Measurements from ENCODE around the gene COL27A1. TPM values are rescaled to one million over a fixed set of nuclear protein-coding genes. Genes with fewer than 3 reads are reported as not detected.

COL27A1 gene
- total RNA-seq, 1 donor from 2014 or later, result 1.3 TPM

DNA sequence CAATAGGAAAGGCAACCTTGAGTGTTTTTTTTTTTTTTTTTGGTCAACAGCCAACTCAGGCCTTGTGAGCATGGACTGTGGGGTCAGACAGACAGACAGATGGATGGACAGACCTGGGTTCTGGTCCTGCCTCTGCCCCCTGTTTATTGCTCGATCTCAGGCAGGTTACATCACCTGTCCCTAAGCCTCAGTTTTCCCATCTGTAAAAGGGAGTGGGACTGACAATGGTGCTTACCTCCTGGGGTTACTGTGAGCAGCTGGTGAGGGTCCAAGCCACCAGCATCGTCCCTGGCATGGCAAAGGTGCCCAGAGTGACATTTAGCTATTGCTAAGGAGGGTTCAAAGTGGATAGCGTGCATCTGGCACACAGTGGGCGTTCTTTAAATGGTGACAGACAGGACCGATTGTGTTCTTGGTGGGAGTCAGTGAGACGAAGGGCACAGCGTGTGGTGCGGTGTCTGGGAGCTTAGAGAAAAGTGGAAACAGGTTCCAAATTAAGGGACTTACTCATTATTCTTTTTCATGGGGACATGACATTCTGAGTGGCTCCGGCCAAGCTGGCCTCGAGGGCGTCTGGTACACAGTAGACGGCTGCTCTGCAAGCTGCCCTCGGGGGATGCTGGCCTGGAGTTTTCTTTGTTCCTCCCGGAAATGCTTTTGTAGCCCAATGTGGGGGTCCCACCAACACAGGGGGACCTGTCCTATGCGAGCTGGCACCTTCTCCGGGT lies 72.1 kb downstream of the COL27A1 start:
- H3K27me3 ChIP-seq (ENCODE audit: control insufficient read depth, insufficient read depth, low read length), result no peaks in the 10 kb centered on the region
- no peaks in the 10 kb centered on the region for H3K36me3 ChIP-seq (ENCODE audit: control insufficient read depth, insufficient read depth, low read length)
- TF ChIP-seq, protein P1, sequence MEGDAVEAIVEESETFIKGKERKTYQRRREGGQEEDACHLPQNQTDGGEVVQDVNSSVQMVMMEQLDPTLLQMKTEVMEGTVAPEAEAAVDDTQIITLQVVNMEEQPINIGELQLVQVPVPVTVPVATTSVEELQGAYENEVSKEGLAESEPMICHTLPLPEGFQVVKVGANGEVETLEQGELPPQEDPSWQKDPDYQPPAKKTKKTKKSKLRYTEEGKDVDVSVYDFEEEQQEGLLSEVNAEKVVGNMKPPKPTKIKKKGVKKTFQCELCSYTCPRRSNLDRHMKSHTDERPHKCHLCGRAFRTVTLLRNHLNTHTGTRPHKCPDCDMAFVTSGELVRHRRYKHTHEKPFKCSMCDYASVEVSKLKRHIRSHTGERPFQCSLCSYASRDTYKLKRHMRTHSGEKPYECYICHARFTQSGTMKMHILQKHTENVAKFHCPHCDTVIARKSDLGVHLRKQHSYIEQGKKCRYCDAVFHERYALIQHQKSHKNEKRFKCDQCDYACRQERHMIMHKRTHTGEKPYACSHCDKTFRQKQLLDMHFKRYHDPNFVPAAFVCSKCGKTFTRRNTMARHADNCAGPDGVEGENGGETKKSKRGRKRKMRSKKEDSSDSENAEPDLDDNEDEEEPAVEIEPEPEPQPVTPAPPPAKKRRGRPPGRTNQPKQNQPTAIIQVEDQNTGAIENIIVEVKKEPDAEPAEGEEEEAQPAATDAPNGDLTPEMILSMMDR (IDR thresholded peaks at IDR 0.05; ENCODE audit: insufficient read depth, low read length, severe bottlenecking), result no peak
- FAIRE-seq (peak; percentile 32), DNase-seq (ENCODE audit: low read depth) (no peak)
- no peak overlapping the region for H3K4me3 ChIP-seq (ENCODE audit: low read depth, low read length)

GRCh38 chr9:114228016-114228808 lies 72.9 kb downstream of the COL27A1 start:
- no peaks in the 10 kb centered on the region for H3K27me3 ChIP-seq (ENCODE audit: control insufficient read depth, insufficient read depth, low read length)
- TF ChIP-seq, protein P1 (IDR thresholded peaks at IDR 0.05; ENCODE audit: insufficient read depth, low read length, severe bottlenecking), result no peak
- no peak for DNase-seq (ENCODE audit: low read depth)
- no peaks in the 10 kb centered on the region for H3K36me3 ChIP-seq (ENCODE audit: control insufficient read depth, insufficient read depth, low read length)
- no peak for FAIRE-seq
- H3K4me3 ChIP-seq (ENCODE audit: low read depth, low read length), result no peak overlapping the region

DNA sequence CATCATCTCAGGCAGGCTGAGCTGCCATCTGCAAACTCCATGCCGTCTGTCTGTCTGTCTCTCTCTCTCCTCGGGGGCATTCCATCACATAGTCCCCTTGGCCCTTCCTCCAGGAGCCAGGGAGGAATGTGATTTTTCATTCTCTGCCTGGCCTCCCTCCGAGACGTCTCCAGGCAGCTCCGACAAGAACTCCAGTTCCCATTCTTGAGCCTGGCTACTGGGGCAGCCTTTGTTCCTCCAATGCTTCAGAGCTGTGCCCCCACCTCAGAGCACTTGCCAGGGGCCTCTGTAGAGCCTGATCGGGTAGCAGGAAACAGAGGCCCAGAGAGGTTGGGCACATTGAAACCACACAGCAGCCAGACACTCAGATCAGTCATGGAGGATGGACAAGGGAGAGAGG lies 74.0 kb downstream of the COL27A1 start:
- TF ChIP-seq, protein P1 (IDR thresholded peaks at IDR 0.05; ENCODE audit: insufficient read depth, low read length, severe bottlenecking), result no peak
- DNase-seq (ENCODE audit: low read depth) (no peak), FAIRE-seq (no peak)
- Histone ChIP-seq H3K36me3 (ENCODE audit: control insufficient read depth, insufficient read depth, low read length) (no peaks in the 10 kb centered on the region), H3K4me3 (ENCODE audit: low read depth, low read length) (no peak overlapping the region), H3K27me3 (ENCODE audit: control insufficient read depth, insufficient read depth, low read length) (no peaks in the 10 kb centered on the region)

DNA sequence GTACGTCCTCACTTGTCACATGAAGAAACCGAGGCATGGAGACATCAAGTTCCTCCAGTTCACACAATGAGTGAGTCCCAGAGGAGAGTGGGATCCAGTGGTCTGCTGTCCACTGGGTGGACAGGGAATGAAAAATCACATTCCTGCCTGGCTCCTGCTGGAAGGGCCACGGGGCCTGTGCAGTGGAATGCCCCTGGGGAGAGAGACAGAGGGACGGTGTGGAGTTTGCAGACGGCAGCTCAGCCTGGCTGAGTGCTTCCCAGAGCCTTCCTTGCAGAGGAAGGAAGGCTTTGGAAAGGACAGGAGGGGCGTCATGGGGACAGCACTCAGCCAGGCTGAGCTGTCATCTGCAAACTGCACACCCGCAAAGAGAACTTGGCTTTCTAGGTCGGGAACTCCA lies 74.7 kb downstream of the COL27A1 start:
- H3K36me3 ChIP-seq (ENCODE audit: control insufficient read depth, insufficient read depth, low read length), result no peaks in the 10 kb centered on the region
- TF ChIP-seq, protein P1 (IDR thresholded peaks at IDR 0.05; ENCODE audit: insufficient read depth, low read length, severe bottlenecking), result no peak
- no peak for FAIRE-seq
- no peak overlapping the region for H3K4me3 ChIP-seq (ENCODE audit: low read depth, low read length)
- no peaks in the 10 kb centered on the region for H3K27me3 ChIP-seq (ENCODE audit: control insufficient read depth, insufficient read depth, low read length)
- no peak for DNase-seq (ENCODE audit: low read depth)

- TF ChIP-seq, protein P1 (IDR thresholded peaks at IDR 0.05; ENCODE audit: insufficient read depth, low read length, severe bottlenecking), result no peak
- FAIRE-seq (peak; percentile 81), DNase-seq (ENCODE audit: low read depth) (no peak)
- Histone ChIP-seq H3K36me3 (ENCODE audit: control insufficient read depth, insufficient read depth, low read length) (no peaks in the 10 kb centered on the region), H3K4me3 (ENCODE audit: low read depth, low read length) (no peak overlapping the region), H3K27me3 (ENCODE audit: control insufficient read depth, insufficient read depth, low read length) (no peaks in the 10 kb centered on the region)
These were observed 75.9 kb downstream of the COL27A1 start for GRCh38 chr9:114231273-114231672.
